ENCODE results near the gene TFDP2. TPM values are rescaled to one million over a fixed set of nuclear protein-coding genes. Genes with fewer than 3 reads are reported as not detected.

TFDP2 gene
- total and polyA plus RNA-seq, 10 donors = 4.1 to 40.5 (median 27.9) TPM

DNA sequence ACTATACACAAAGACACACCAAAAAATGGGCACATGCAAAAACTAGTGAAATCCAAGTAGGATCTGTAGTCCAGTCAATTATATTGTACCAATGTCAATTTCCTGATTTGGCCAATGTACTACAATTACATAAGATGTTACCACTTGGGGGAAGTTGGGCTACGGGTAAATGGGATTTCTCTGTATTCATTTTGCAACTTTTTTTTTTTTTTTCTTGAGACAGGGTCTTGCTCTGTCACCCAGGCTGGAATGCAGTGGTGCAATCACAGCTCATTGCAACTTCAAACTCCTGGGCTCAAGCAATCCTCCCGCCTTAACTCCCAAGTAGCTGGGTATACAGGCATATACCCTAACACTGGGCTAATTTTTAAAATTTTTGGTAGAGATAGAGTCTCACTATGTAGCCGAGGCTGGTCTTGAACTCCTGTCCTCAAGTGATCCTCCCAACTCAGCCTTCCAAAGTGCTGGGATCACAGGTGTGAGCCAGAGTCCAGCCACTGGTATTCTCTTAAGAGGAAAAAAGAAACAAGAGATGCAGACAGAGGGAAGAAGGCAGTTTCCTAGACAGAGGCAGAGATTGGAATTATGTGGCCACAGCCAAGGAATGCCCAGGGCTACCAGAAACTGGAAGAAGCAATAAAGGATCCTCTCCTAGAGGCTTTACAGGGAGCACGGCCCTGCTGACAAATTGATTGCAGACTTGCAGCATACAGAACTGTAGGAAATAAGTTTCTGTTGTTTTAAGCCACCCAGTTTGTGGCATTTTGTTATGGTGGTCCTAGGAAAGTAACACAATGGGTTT, 33.3 kb downstream of the TFDP2 start:
- TF ChIP-seq, protein P1, sequence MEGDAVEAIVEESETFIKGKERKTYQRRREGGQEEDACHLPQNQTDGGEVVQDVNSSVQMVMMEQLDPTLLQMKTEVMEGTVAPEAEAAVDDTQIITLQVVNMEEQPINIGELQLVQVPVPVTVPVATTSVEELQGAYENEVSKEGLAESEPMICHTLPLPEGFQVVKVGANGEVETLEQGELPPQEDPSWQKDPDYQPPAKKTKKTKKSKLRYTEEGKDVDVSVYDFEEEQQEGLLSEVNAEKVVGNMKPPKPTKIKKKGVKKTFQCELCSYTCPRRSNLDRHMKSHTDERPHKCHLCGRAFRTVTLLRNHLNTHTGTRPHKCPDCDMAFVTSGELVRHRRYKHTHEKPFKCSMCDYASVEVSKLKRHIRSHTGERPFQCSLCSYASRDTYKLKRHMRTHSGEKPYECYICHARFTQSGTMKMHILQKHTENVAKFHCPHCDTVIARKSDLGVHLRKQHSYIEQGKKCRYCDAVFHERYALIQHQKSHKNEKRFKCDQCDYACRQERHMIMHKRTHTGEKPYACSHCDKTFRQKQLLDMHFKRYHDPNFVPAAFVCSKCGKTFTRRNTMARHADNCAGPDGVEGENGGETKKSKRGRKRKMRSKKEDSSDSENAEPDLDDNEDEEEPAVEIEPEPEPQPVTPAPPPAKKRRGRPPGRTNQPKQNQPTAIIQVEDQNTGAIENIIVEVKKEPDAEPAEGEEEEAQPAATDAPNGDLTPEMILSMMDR (IDR thresholded peaks at IDR 0.05 in 8 of 11, conservative IDR thresholded peaks at IDR 0.05 in 3 of 11) = no peak
- no peak for TF ChIP-seq POLR2AphosphoS5 (IDR thresholded peaks at IDR 0.05)
- no peak for TF ChIP-seq POLR2A (IDR thresholded peaks at IDR 0.05)
- Histone ChIP-seq H3K36me3 (no peaks in the 10 kb centered on the region), H3K9me3 (peaks cover 0 to 9% (median 4%) of the 10 kb centered on the region in 8 donors), H3K27me3 (replicated peaks in 1 of 7) (no peaks in the 10 kb centered on the region), H3K4me1 (peaks cover 0 to 10% (median 0%) of the 10 kb centered on the region in 6 donors), H3K27ac (peak overlapping the region in 1 of 8 donors; percentile 37), H3K4me3 (no peak overlapping the region)
- WGBS, 5 donors = 58 to 87% (median 74%) methylated on average over 4 of the region's 4 CpGs
- DNase-seq = no peak
- intact Hi-C loops (cut with DNase I; ENCODE audit: low total_unique reads) = no loop called here

DNA sequence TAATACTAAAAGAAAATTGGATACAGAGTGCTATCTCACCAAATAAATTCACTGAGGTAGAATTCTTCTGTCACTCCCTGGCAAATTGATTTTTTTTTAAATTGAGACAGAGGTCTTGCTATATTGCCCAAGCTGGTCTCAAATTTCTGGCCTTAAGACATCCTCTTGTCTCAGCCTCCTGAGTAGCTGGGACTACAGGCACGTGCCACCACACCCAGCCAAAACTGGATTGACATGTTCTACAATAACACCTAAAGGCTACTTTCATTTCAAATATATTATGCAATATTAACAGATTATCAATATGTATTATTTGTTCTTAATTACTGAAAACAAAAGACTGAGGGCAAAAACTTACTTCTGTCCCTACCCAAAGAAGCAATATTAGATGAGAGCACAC, 36.7 kb downstream of the TFDP2 start:
- Histone ChIP-seq H3K4me1 (peaks cover 0 to 9% (median 0%) of the 10 kb centered on the region in 6 donors), H3K27ac (no peak overlapping the region), H3K4me3 (no peak overlapping the region), H3K27me3 (replicated peaks in 1 of 7) (no peaks in the 10 kb centered on the region), H3K36me3 (no peaks in the 10 kb centered on the region), H3K9me3 (no peaks in the 10 kb centered on the region)
- 88 to 100% (median 94%) methylated on average over 1 of the region's 1 CpG for WGBS, 5 donors
- DNase-seq = no peak
- intact Hi-C loops (cut with DNase I; ENCODE audit: low total_unique reads) = no loop called here
- TF ChIP-seq POLR2AphosphoS5 (IDR thresholded peaks at IDR 0.05) = no peak
- TF ChIP-seq, protein P1 (IDR thresholded peaks at IDR 0.05 in 8 of 11, conservative IDR thresholded peaks at IDR 0.05 in 3 of 11) = no peak
- TF ChIP-seq POLR2A (IDR thresholded peaks at IDR 0.05) = no peak

DNA sequence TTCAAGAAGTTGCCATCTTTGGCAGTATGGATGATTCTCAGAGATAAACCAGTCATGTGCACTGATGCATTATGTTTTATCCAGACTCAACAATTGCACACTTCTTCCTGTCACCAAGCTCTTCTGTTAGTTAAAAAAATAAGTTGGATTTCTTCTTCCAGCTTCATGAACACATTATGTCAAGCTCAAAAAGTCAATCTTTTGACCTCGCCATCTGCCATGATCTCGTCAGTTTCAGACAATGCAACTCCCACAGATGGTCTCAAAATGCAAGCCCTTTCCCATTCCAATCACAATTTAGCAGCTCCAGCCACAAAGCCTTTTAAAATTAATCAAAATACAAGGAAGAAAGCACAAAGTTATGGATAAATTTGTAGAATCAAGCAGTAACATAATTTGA, 42.8 kb downstream of the TFDP2 start:
- Histone ChIP-seq H3K4me3 (no peak overlapping the region), H3K36me3 (no peaks in the 10 kb centered on the region), H3K27ac (no peak overlapping the region), H3K4me1 (no peaks in the 10 kb centered on the region), H3K9me3 (no peaks in the 10 kb centered on the region), H3K27me3 (replicated peaks in 1 of 7) (no peaks in the 10 kb centered on the region)
- TF ChIP-seq POLR2AphosphoS5 (IDR thresholded peaks at IDR 0.05) = no peak
- TF ChIP-seq, protein P1 (IDR thresholded peaks at IDR 0.05 in 8 of 11, conservative IDR thresholded peaks at IDR 0.05 in 3 of 11) = no peak
- TF ChIP-seq POLR2A (IDR thresholded peaks at IDR 0.05) = no peak
- DNase-seq = no peak
- intact Hi-C loops (cut with DNase I; ENCODE audit: low total_unique reads) = no loop called here
- WGBS, 5 donors = 36 to 77% (median 58%) methylated on average over 2 of the region's 2 CpGs

DNA sequence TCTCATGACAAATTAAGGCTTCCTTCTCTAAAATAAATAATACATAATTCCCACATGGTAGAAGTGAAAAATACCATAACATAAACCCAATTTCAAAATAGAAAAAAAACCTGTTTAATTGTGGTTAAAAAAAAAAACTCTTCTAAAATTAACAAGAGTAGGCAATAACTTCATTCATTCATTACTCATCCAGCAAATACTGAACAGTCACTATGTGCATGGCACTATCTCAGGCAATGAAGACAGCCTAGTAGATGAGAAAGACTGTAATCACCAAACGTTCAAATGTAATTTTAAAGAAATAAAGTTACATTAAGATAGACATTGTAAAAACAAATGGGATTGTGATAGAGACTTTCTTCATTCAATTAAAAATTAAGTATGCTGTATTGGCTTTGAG, 43.4 kb downstream of the TFDP2 start:
- Histone ChIP-seq H3K27ac (no peak overlapping the region), H3K4me3 (no peak overlapping the region), H3K4me1 (no peaks in the 10 kb centered on the region), H3K36me3 (no peaks in the 10 kb centered on the region), H3K9me3 (no peaks in the 10 kb centered on the region), H3K27me3 (replicated peaks in 1 of 7) (no peaks in the 10 kb centered on the region)
- no peak for DNase-seq
- 85 to 95% (median 90%) methylated on average over 1 of the region's 1 CpG for WGBS, 5 donors
- TF ChIP-seq, protein P1 (IDR thresholded peaks at IDR 0.05 in 8 of 11, conservative IDR thresholded peaks at IDR 0.05 in 3 of 11) = no peak
- TF ChIP-seq POLR2AphosphoS5 (IDR thresholded peaks at IDR 0.05) (no peak), POLR2A (IDR thresholded peaks at IDR 0.05) (no peak)
- intact Hi-C loops (cut with DNase I; ENCODE audit: low total_unique reads) = no loop called here
